ENCODE results near the gene PRRX2. TPM values are rescaled to one million over a fixed set of nuclear protein-coding genes. Genes with fewer than 3 reads are reported as not detected.
A peak's percentile ranks its signal among the peaks of the same experiment; 100 is the strongest.

Gene PRRX2
- total and polyA plus RNA-seq, 9 of the 15 experiments (the other 6 are each of a cell fraction or from before 2014, with no cell fraction given): 0.21 TPM; not detected in 8

DNA sequence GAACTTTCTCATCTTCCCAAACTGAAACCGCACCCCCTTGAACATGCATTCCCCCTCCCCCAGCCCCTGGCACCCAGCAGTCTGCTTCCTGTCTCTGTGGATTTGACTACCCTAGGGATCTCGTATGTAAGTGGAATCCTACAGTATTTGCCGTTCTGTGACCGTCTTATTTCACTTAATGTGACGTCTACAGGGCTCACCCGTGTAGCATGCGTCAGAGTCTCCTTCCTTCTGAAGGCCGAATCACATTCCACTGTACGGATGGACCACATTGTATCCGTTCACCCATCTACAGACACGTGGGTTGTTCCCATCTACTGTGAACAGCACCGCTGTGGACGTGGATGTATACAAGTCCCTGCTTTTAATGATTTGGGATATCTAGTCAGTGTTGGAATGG is 4.5 kb downstream of the PRRX2 start:
- Histone ChIP-seq H4K20me1 (replicated peaks; ENCODE audit: control insufficient read depth, insufficient read depth, low read length) (peaks cover 16% of the 10 kb centered on the region; the same call in 1 of the 2 replicates), H3K27me3 (ENCODE audit: control insufficient read depth in 2 of 2, insufficient read depth in 2 of 2, low read length in 2 of 2) (peaks cover 23 to 58% of the 10 kb centered on the region in 2 experiments), H2AFZ (ENCODE audit: low read depth, low read length) (no peak overlapping the region), H3K9me1 (ENCODE audit: control insufficient read depth, insufficient read depth, low read length) (peaks cover 3% of the 10 kb centered on the region), H3K4me1 (replicated peaks in 1 of 2; ENCODE audit: control insufficient read depth in 2 of 2, insufficient read depth in 2 of 2, low read length in 2 of 2) (peaks cover 0 to 42% of the 10 kb centered on the region in 2 experiments; a peak in 2 of 5 replicates), H3K27ac (ENCODE audit: extremely low read depth, low read depth, low read length) (no peak overlapping the region), H3K9ac (ENCODE audit: insufficient read depth in 1 of 2, low read depth in 2 of 2, low read length in 2 of 2) (no peak overlapping the region; a peak in 1 of 4 replicates), H3K4me3 (no peak overlapping the region), H3K36me3 (ENCODE audit: control insufficient read depth, insufficient read depth, low read length) (no peaks in the 10 kb centered on the region; the same call in 2 of the 3 replicates), H3K79me2 (ENCODE audit: control insufficient read depth, insufficient read depth, low read length) (no peaks in the 10 kb centered on the region), H3K4me2 (ENCODE audit: insufficient read depth, low read length) (no peak overlapping the region), H3K9me3 (replicated peaks; ENCODE audit: control insufficient read depth, insufficient read depth, low read depth, low read length) (no peaks in the 10 kb centered on the region)
- ChIA-PET CTCF (ENCODE audit: low intra/inter-chr PET ratio) (no interaction called here), POLR2A (no interaction called here)
- intact Hi-C loops (cut with micrococcal nuclease) (loop anchor here (10.0 kb wide), 1 partner anchor 975 kb away; no protein-coding TSS in a partner anchor), in situ Hi-C loops (cut with MboI) (loop anchor here (5.0 to 25.0 kb wide), 5 partner anchors 667 to 1455 kb away; partner anchors contain the start of genes COQ4 and TRUB2)
- FAIRE-seq (peak; percentile 54), DNase-seq (ENCODE audit: extremely low read depth in 1 of 4, low spot score in 3 of 4) (peak in 1 of 4 experiments; percentile 18), ATAC-seq (no peak)
- no TSS peak for BruUV-seq (replicated peaks)
- WGBS (ENCODE audit: insufficient coverage, low coverage, missing lambda C conversion rate): 48% methylated on average over 13 of the region's 13 CpGs
- TF ChIP-seq, protein P1, sequence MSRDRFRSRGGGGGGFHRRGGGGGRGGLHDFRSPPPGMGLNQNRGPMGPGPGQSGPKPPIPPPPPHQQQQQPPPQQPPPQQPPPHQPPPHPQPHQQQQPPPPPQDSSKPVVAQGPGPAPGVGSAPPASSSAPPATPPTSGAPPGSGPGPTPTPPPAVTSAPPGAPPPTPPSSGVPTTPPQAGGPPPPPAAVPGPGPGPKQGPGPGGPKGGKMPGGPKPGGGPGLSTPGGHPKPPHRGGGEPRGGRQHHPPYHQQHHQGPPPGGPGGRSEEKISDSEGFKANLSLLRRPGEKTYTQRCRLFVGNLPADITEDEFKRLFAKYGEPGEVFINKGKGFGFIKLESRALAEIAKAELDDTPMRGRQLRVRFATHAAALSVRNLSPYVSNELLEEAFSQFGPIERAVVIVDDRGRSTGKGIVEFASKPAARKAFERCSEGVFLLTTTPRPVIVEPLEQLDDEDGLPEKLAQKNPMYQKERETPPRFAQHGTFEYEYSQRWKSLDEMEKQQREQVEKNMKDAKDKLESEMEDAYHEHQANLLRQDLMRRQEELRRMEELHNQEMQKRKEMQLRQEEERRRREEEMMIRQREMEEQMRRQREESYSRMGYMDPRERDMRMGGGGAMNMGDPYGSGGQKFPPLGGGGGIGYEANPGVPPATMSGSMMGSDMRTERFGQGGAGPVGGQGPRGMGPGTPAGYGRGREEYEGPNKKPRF (IDR thresholded peaks at IDR 0.05; ENCODE audit: low read depth, low read length): no peak
- TF ChIP-seq RBBP5 (IDR thresholded peaks at IDR 0.05; ENCODE audit: borderline replicate concordance, insufficient read depth, low read length, poor library complexity, severe bottlenecking): no peak
- TF ChIP-seq NR4A1 (CRISPR knock-in tag; IDR thresholded peaks at IDR 0.05): no peak
- TF ChIP-seq NR4A1 (tag; IDR thresholded peaks at IDR 0.05): no peak
- TF ChIP-seq, protein P2, sequence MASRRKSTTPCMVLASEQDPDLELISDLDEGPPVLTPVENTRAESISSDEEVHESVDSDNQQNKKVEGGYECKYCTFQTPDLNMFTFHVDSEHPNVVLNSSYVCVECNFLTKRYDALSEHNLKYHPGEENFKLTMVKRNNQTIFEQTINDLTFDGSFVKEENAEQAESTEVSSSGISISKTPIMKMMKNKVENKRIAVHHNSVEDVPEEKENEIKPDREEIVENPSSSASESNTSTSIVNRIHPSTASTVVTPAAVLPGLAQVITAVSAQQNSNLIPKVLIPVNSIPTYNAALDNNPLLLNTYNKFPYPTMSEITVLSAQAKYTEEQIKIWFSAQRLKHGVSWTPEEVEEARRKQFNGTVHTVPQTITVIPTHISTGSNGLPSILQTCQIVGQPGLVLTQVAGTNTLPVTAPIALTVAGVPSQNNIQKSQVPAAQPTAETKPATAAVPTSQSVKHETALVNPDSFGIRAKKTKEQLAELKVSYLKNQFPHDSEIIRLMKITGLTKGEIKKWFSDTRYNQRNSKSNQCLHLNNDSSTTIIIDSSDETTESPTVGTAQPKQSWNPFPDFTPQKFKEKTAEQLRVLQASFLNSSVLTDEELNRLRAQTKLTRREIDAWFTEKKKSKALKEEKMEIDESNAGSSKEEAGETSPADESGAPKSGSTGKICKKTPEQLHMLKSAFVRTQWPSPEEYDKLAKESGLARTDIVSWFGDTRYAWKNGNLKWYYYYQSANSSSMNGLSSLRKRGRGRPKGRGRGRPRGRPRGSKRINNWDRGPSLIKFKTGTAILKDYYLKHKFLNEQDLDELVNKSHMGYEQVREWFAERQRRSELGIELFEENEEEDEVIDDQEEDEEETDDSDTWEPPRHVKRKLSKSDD (conservative IDR thresholded peaks at IDR 0.05; ENCODE audit: low read length): no peak
- TF ChIP-seq CREM (IDR thresholded peaks at IDR 0.05; ENCODE audit: low read depth): 0 out of 2 replicates have a peak, but pooled peaks have one; percentile 12
- TF ChIP-seq MTA1 (IDR thresholded peaks at IDR 0.05; ENCODE audit: borderline replicate concordance): no peak
- TF ChIP-seq, protein P3, sequence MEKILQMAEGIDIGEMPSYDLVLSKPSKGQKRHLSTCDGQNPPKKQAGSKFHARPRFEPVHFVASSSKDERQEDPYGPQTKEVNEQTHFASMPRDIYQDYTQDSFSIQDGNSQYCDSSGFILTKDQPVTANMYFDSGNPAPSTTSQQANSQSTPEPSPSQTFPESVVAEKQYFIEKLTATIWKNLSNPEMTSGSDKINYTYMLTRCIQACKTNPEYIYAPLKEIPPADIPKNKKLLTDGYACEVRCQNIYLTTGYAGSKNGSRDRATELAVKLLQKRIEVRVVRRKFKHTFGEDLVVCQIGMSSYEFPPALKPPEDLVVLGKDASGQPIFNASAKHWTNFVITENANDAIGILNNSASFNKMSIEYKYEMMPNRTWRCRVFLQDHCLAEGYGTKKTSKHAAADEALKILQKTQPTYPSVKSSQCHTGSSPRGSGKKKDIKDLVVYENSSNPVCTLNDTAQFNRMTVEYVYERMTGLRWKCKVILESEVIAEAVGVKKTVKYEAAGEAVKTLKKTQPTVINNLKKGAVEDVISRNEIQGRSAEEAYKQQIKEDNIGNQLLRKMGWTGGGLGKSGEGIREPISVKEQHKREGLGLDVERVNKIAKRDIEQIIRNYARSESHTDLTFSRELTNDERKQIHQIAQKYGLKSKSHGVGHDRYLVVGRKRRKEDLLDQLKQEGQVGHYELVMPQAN (IDR thresholded peaks at IDR 0.05; ENCODE audit: borderline replicate concordance): no peak
- TF ChIP-seq ZNF384 (IDR thresholded peaks at IDR 0.05; ENCODE audit: low read depth, low read length): no peak
- 0 out of 2 replicates have a peak, but pooled peaks have one; percentile 31 for TF ChIP-seq ZNF143 (CRISPR knock-in tag; IDR thresholded peaks at IDR 0.05)
- no peak for TF ChIP-seq SIRT6 (IDR thresholded peaks at IDR 0.05; ENCODE audit: low read depth, low read length)
- TF ChIP-seq CBFA2T3 (IDR thresholded peaks at IDR 0.05): no peak
- no peak for TF ChIP-seq SNIP1 (IDR thresholded peaks at IDR 0.05; ENCODE audit: low read depth)
- TF ChIP-seq JUN (IDR thresholded peaks at IDR 0.05; ENCODE audit: borderline replicate concordance, low read depth, low read length): no peak
- no peak for TF ChIP-seq JUN (CRISPR knock-in tag; IDR thresholded peaks at IDR 0.05; ENCODE audit: borderline replicate concordance)

All from K562 (cell line).